Measurements from ENCODE around the gene SERINC5. TPM values are rescaled to one million over a fixed set of nuclear protein-coding genes. Genes with fewer than 3 reads are reported as not detected.

SERINC5 gene
- total RNA-seq, 2 donors from 2014 or later, result 23.3 to 26.7 TPM

DNA sequence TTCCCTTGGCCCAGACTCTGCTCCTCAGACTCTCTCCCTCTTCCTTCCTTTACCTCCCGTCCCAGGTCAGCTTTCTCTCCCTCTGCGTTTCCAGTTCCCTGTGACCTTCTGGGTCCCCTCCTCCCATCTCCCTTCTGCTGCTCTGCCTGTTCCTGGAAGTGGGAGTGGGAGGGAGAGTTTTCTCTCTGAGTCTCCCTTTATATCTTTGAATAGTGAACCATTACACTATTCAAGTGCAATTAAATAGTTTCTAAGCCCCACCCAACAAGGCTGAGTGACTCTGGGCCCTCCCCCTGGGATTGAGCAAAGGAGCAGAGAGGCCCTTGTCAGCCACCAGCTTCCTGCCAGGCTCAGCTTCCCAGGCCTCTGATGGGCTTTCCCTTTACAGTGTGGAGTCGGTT is 185.9 kb downstream of the SERINC5 start:
- H3K4me3 ChIP-seq, result no peak overlapping the region
- ATAC-seq (no peak), DNase-seq (no peak)
- no peak overlapping the region for H3K27ac ChIP-seq
- H3K9me3 ChIP-seq, result no peaks in the 10 kb centered on the region
- 50 to 56% methylated on average over 3 of the region's 3 CpGs for WGBS, 2 donors
- intact Hi-C loops (cut with DNase I), result no loop called here
- no peaks in the 10 kb centered on the region for H3K36me3 ChIP-seq (replicated peaks in 1 of 2; ENCODE audit: insufficient read depth in 1 of 2, low read depth in 2 of 2)
- H3K27me3 ChIP-seq, result no peaks in the 10 kb centered on the region
- TF ChIP-seq CTCF (IDR thresholded peaks at IDR 0.05) (no peak), POLR2A (IDR thresholded peaks at IDR 0.05) (no peak)
- H3K4me1 ChIP-seq, result no peaks in the 10 kb centered on the region

DNA sequence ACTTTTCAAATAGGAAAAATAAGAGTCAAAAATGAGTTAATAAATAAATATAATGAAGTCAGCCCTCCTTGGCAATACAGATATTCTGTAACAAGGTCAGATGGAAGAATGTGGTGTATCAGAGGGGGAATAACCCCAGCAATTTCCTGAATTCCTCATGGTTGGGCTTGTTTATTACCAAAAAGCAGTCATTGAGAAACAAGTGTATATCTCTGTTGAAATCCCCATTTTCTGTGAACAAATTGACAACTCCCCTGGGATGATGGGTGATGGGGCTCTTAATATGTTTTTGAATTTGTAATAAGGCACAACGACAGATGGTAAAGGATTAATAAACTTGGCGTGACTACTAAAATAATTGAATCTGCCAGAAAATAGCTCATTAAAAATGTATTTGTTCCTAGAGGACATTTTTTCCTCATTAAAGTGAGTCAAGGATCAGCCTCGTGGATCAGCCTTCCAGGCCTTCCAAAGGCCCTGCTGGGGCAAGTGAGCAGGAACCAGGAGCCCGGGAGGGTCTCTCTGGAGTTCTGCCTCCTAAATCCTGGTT is 186.5 kb downstream of the SERINC5 start:
- H3K27ac ChIP-seq, result no peak overlapping the region
- TF ChIP-seq POLR2A (IDR thresholded peaks at IDR 0.05) (no peak), CTCF (IDR thresholded peaks at IDR 0.05) (no peak)
- WGBS, 2 donors, result 49 to 73% methylated on average over 4 of the region's 4 CpGs

DNA sequence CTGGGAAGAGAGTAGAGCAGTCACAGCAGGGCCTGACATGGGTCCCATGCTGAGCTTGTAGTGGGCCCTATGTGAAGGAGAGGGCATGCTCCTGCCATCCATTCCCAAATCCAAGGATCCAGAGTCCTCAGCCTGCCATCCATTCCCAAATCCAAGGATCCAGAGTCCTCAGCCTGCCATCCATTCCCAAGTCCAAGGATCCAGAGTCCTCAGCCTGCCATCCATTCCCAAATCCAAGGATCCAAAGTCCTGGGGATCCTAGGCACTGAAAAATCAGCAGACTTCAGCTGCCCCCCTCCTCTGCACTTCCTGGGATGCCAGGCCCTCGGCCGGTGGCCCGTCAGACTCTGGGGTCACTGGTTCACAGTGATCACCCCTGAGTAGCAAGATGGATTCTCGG is 187.1 kb downstream of the SERINC5 start:
- intact Hi-C loops (cut with DNase I), result no loop called here
- H3K4me1 ChIP-seq, result no peaks in the 10 kb centered on the region
- DNase-seq (no peak), ATAC-seq (no peak)
- TF ChIP-seq POLR2A (IDR thresholded peaks at IDR 0.05) (no peak), CTCF (IDR thresholded peaks at IDR 0.05) (no peak)
- no peaks in the 10 kb centered on the region for H3K36me3 ChIP-seq (replicated peaks in 1 of 2; ENCODE audit: insufficient read depth in 1 of 2, low read depth in 2 of 2)
- no peaks in the 10 kb centered on the region for H3K9me3 ChIP-seq
- H3K27ac ChIP-seq, result no peak overlapping the region
- no peaks in the 10 kb centered on the region for H3K27me3 ChIP-seq
- no peak overlapping the region for H3K4me3 ChIP-seq
- WGBS, 2 donors, result 84 to 96% methylated on average over 4 of the region's 4 CpGs

More for the DNA sequence above, 186.5 kb downstream of the SERINC5 start:
- intact Hi-C loops (cut with DNase I), result no loop called here
- H3K36me3 ChIP-seq (replicated peaks in 1 of 2; ENCODE audit: insufficient read depth in 1 of 2, low read depth in 2 of 2), result no peaks in the 10 kb centered on the region
- H3K4me1 ChIP-seq, result no peaks in the 10 kb centered on the region
- DNase-seq, result no peak
- no peak overlapping the region for H3K4me3 ChIP-seq
- no peaks in the 10 kb centered on the region for H3K27me3 ChIP-seq
- no peaks in the 10 kb centered on the region for H3K9me3 ChIP-seq
- no peak for ATAC-seq

DNA sequence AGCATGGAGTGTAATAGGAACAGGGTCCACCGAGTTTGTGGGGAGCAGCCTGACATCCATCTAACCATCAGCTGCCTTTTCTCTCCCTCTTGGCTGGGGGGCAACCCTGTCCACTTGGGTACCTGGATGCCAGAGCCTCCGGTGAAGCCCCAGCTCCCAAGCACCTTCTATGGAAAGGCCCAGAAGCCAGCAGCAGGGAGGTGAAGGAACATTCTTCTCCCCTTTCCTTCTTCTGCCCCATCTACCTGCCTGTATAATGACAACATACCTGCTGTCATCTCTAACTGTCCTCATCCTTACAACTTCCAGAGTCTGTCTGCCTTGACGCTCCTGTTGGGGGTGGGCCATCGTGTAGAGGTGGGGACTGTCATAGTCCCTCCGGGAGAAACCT is 187.6 kb downstream of the SERINC5 start:
- no peak overlapping the region for H3K27ac ChIP-seq
- intact Hi-C loops (cut with DNase I), result no loop called here
- no peak for TF ChIP-seq POLR2A (IDR thresholded peaks at IDR 0.05)
- TF ChIP-seq CTCF (IDR thresholded peaks at IDR 0.05), result no peak
- 84% methylated on average over 5 of the region's 5 CpGs for WGBS, 2 donors
- no peak overlapping the region for H3K4me3 ChIP-seq
- ATAC-seq (no peak), DNase-seq (no peak)
- no peaks in the 10 kb centered on the region for H3K36me3 ChIP-seq (replicated peaks in 1 of 2; ENCODE audit: insufficient read depth in 1 of 2, low read depth in 2 of 2)
- no peaks in the 10 kb centered on the region for H3K9me3 ChIP-seq
- no peaks in the 10 kb centered on the region for H3K27me3 ChIP-seq
- H3K4me1 ChIP-seq, result no peaks in the 10 kb centered on the region

GRCh38 chr5:80067531-80068245 is 188.2 kb downstream of the SERINC5 start:
- H3K9me3 ChIP-seq, result no peaks in the 10 kb centered on the region
- no peak overlapping the region for H3K4me3 ChIP-seq
- H3K4me1 ChIP-seq, result no peaks in the 10 kb centered on the region
- DNase-seq (no peak), ATAC-seq (no peak)
- H3K27ac ChIP-seq, result no peak overlapping the region
- no peaks in the 10 kb centered on the region for H3K27me3 ChIP-seq
- 83 to 85% methylated on average over 8 of the region's 8 CpGs for WGBS, 2 donors
- intact Hi-C loops (cut with DNase I), result no loop called here
- TF ChIP-seq CTCF (IDR thresholded peaks at IDR 0.05) (no peak), POLR2A (IDR thresholded peaks at IDR 0.05) (no peak)
- H3K36me3 ChIP-seq (replicated peaks in 1 of 2; ENCODE audit: insufficient read depth in 1 of 2, low read depth in 2 of 2), result no peaks in the 10 kb centered on the region

Measured in body of pancreas (tissue), 4 donors.